ENCODE data around the gene UTS2. TPM values are rescaled to one million over a fixed set of nuclear protein-coding genes. Genes with fewer than 3 reads are reported as not detected.

The UTS2 gene
- total and polyA plus RNA-seq, 4 donors: 0.28 TPM; not detected in 3

- no peak overlapping the region for H3K9ac ChIP-seq (ENCODE audit: low read depth in 1 of 2, low read length in 2 of 2)
- peaks cover 0 to 3% (median 0%) of the 10 kb centered on the region in 4 donors for H3K27me3 ChIP-seq (ENCODE audit: control insufficient read depth in 4 of 4, insufficient read depth in 4 of 4, low read length in 3 of 4)
- H3K4me1 ChIP-seq (ENCODE audit: control insufficient read depth in 4 of 4, insufficient read depth in 4 of 4, low read length in 3 of 4): no peaks in the 10 kb centered on the region
- peaks cover 0 to 5% (median under 1%) of the 10 kb centered on the region in 4 donors for H3K9me3 ChIP-seq (ENCODE audit: control insufficient read depth in 4 of 4, low read length in 3 of 4)
- no peak overlapping the region for H3K27ac ChIP-seq (ENCODE audit: low read depth in 1 of 2, low read length in 2 of 2)
- WGBS: 54% methylated on average over 1 of the region's 1 CpG
- no peak for DNase-seq (ENCODE audit: low spot score)
- TF ChIP-seq SP1 (IDR thresholded peaks at IDR 0.05): no peak
- TF ChIP-seq NR2F2 (IDR thresholded peaks at IDR 0.05): no peak
- no peak for TF ChIP-seq ATF3 (IDR thresholded peaks at IDR 0.05)
- TF ChIP-seq, protein P1, sequence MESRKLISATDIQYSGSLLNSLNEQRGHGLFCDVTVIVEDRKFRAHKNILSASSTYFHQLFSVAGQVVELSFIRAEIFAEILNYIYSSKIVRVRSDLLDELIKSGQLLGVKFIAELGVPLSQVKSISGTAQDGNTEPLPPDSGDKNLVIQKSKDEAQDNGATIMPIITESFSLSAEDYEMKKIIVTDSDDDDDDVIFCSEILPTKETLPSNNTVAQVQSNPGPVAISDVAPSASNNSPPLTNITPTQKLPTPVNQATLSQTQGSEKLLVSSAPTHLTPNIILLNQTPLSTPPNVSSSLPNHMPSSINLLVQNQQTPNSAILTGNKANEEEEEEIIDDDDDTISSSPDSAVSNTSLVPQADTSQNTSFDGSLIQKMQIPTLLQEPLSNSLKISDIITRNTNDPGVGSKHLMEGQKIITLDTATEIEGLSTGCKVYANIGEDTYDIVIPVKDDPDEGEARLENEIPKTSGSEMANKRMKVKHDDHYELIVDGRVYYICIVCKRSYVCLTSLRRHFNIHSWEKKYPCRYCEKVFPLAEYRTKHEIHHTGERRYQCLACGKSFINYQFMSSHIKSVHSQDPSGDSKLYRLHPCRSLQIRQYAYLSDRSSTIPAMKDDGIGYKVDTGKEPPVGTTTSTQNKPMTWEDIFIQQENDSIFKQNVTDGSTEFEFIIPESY (IDR thresholded peaks at IDR 0.05): no peak
- TF ChIP-seq RAD21 (IDR thresholded peaks at IDR 0.05): no peak
- H3K4me3 ChIP-seq (ENCODE audit: low read depth in 1 of 3, low read length in 3 of 3): no peak overlapping the region
- no peaks in the 10 kb centered on the region for H3K36me3 ChIP-seq (ENCODE audit: control insufficient read depth in 4 of 4, insufficient read depth in 3 of 4, low read depth in 1 of 4, low read length in 3 of 4)
Observed at GRCh38 chr1:7878027-7878426, 25.2 kb upstream of the UTS2 start.

DNA sequence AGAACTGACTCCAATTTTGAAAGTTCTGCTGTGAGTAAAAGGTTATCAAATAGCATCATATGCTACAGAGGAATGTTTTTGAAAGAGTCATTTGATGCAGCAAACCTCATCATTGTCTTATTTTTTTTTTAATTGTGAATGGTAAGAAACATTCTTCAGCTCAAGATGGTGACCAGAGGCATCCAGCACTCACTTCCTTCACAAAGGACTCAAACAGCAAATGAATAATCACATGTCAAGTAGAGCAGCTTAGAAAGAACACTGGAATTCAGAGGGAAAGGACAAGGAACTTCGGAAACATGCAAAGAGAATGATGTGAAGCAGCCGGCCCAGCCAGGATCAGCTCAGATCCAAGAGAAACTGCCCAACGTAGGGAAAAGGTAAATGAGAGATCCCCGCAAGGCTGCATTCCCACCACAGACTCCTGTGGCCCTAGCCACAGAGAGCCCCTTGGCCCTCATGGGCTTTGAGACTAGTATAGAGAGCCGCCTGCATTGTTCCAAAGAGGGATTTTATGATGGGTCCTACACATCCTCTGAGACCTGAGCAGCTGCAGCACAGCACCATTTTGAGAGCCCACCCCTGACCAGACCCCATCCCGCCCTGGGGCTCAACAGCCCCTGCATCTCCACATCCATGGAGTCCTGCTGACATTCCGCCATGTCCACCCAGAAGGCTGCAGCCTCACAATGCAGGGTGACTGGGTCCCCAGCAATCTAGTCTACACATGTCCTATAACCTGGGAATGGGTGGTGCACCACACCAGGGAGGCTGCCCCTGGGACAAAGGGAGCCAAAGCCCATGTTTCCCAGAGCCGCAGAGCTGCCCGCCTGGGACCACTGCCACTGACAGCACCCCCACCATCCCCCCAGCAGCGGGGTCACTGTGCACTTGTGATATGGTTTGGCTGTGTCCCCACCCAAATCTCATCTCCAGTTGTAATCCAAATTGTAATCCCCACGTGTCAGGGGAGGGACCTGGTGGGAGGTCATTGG is 21.2 kb upstream of the UTS2 start:
- H3K27ac ChIP-seq (ENCODE audit: low read depth in 1 of 2, low read length in 2 of 2): no peak overlapping the region
- H3K9ac ChIP-seq (ENCODE audit: low read depth in 1 of 2, low read length in 2 of 2): no peak overlapping the region
- WGBS: 76% methylated on average over 11 of the region's 11 CpGs
- no peak overlapping the region for H3K4me3 ChIP-seq (ENCODE audit: low read depth in 1 of 3, low read length in 3 of 3)
- DNase-seq (ENCODE audit: low spot score): no peak
- no peaks in the 10 kb centered on the region for H3K36me3 ChIP-seq (ENCODE audit: control insufficient read depth in 4 of 4, insufficient read depth in 3 of 4, low read depth in 1 of 4, low read length in 3 of 4)
- no peaks in the 10 kb centered on the region for H3K4me1 ChIP-seq (ENCODE audit: control insufficient read depth in 4 of 4, insufficient read depth in 4 of 4, low read length in 3 of 4)
- TF ChIP-seq MAX (IDR thresholded peaks at IDR 0.05): no peak
- TF ChIP-seq, protein P2, sequence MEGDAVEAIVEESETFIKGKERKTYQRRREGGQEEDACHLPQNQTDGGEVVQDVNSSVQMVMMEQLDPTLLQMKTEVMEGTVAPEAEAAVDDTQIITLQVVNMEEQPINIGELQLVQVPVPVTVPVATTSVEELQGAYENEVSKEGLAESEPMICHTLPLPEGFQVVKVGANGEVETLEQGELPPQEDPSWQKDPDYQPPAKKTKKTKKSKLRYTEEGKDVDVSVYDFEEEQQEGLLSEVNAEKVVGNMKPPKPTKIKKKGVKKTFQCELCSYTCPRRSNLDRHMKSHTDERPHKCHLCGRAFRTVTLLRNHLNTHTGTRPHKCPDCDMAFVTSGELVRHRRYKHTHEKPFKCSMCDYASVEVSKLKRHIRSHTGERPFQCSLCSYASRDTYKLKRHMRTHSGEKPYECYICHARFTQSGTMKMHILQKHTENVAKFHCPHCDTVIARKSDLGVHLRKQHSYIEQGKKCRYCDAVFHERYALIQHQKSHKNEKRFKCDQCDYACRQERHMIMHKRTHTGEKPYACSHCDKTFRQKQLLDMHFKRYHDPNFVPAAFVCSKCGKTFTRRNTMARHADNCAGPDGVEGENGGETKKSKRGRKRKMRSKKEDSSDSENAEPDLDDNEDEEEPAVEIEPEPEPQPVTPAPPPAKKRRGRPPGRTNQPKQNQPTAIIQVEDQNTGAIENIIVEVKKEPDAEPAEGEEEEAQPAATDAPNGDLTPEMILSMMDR (IDR thresholded peaks at IDR 0.05; ENCODE audit: low read depth, low read length, missing input control): no peak
- no peak for TF ChIP-seq RXRA (IDR thresholded peaks at IDR 0.05)
- TF ChIP-seq, protein P1 (IDR thresholded peaks at IDR 0.05): no peak
- no peak for TF ChIP-seq GABPA (IDR thresholded peaks at IDR 0.05 in 1 of 2, conservative IDR thresholded peaks at IDR 0.05 in 1 of 2)
- TF ChIP-seq EGR1 (IDR thresholded peaks at IDR 0.05; ENCODE audit: low read depth in 2 of 2): no peak
- no peak for TF ChIP-seq HNF4A (conservative IDR thresholded peaks at IDR 0.05)
- TF ChIP-seq NR2F2 (IDR thresholded peaks at IDR 0.05): no peak
- no peak for TF ChIP-seq JUND (IDR thresholded peaks at IDR 0.05)
- TF ChIP-seq YY1 (IDR thresholded peaks at IDR 0.05): no peak
- TF ChIP-seq TAF1 (conservative IDR thresholded peaks at IDR 0.05): no peak
- TF ChIP-seq ATF3 (IDR thresholded peaks at IDR 0.05): no peak
- TF ChIP-seq SP1 (IDR thresholded peaks at IDR 0.05): no peak
- no peak for TF ChIP-seq FOXA2 (IDR thresholded peaks at IDR 0.05)
- no peak for TF ChIP-seq HNF4G (IDR thresholded peaks at IDR 0.05)
- TF ChIP-seq RAD21 (IDR thresholded peaks at IDR 0.05): no peak
- TF ChIP-seq FOXA1 (IDR thresholded peaks at IDR 0.05): no peak
- TF ChIP-seq REST (IDR thresholded peaks at IDR 0.05): no peak
- peaks cover 0 to 5% (median under 1%) of the 10 kb centered on the region in 4 donors for H3K9me3 ChIP-seq (ENCODE audit: control insufficient read depth in 4 of 4, low read length in 3 of 4)
- H3K27me3 ChIP-seq (ENCODE audit: control insufficient read depth in 4 of 4, insufficient read depth in 4 of 4, low read length in 3 of 4): peaks cover 0 to 3% (median 0%) of the 10 kb centered on the region in 4 donors

Measured in liver (tissue), 9 donors.